HG03469 (cell line): Measurements from ENCODE around the gene MAP4K4.
"Not testable (repeated sequence)": the region's sequence is repeated elsewhere in the genome, so short reads cannot be mapped to it uniquely, and the experiment has no call there.

Source experiments
- ATAC-seq: cut with Tn5 transposase; IDR thresholded peaks from one replicate; pipeline ENCODE4 v1.9.1; 2021; ENCODE audit warnings: mild to moderate bottlenecking, moderate library complexity, moderate number of reproducible peaks; ENCODE audit not compliant: unreplicated experiment

The MAP4K4 gene

GRCh38 chr2:101895819-101896322 lies 198.4 kb downstream of the MAP4K4 start:
- ATAC-seq, result no peak

- no peak for ATAC-seq
Observed at GRCh38 chr2:101897301-101897700, 199.8 kb downstream of the MAP4K4 start.

GRCh38 chr2:101899265-101899664 lies 201.8 kb downstream of the MAP4K4 start:
- ATAC-seq, result no peak

GRCh38 chr2:101899871-101900270 lies 202.4 kb downstream of the MAP4K4 start:
- no peak for ATAC-seq

DNA sequence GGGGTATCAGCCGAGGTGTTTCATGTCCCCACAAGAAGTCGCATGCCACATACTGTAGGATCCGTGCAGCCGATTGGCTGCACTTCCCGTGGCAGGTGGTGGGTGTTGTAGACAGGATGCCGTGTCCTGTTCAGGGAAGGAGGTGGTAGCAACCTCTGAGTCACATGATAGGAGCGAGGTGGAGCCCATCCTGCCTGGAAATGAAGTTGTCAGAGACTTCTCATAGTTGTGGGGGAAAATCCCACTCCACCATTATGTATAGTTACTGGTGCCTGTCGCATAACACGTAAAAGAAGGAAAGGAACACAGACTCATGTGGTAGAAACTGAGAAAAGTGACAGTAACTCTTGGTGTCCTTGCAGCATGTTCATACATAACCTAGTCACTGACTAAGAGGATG lies 202.9 kb downstream of the MAP4K4 start:
- no peak for ATAC-seq

DNA sequence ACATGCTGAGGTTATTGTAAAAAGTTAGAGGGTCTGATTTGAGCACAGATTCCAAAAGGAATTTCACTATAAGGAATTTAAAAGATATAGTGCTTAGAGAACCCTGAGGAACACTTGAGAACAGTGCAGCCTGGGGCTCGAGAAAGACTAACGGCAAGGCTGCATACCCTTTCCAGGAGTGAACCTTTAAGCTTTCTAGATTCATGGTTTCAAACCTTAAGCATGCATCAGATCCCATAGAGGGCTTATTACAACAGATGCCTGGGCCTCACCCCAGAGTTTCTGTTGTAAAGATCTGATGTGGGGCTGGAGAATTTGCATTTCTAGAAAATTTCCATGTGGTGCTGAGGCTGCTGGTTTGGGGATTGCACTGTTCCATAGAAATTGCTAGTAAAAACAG lies 203.7 kb downstream of the MAP4K4 start:
- ATAC-seq, result no peak

GRCh38 chr2:101902169-101902568 lies 204.7 kb downstream of the MAP4K4 start:
- no peak for ATAC-seq

- ATAC-seq, result no peak
Observed at GRCh38 chr2:101904916-101905315, 207.4 kb downstream of the MAP4K4 start.

DNA sequence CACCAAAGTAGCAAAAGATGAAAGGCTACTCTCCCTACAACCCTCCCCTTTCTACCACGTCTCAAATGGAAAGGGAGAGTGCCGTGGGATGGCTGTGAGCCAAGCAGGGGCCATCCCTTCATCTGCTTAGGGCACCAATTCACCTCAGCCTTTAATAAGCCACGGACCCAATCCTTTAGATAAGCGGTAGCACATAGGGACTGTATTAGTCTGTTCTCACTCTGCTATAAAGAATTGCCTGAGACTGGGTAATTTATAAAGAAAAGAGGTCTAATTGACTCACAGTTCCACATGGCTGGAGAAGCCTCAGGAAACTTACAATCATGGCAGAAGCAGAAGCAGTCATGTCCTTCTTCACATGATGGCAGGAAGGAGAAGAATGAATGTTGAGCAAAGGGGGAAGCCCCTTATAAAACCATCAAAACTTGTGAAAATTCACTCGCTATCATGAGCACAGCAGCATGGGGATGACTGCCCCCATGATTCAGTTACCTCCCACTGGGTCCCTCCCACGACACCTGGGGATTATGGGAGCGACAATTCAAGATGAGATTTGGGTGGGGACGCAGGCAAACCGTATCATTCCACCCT lies 208.3 kb downstream of the MAP4K4 start:
- ATAC-seq, result no peak

- ATAC-seq, result no peak
Observed at GRCh38 chr2:101909760-101910159, 212.3 kb downstream of the MAP4K4 start.

DNA sequence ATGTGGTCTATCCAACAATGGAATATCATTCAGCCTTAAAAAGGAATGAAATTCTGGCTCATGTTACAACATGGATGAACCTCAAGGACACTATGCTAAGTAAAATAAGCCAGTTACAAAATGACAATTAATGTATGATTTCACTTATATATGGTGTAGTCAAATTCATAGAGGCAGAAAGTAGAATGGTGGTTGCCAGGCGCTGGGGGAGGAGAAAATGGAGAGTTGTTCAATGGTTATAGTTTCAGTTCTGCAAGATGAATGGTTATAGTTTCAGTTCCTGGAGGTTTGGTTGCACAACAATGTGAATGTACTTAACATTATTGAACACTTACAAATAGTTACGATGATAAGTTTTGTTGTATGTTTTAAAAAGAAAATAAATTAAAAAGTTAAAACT lies 215.0 kb downstream of the MAP4K4 start:
- ATAC-seq, result peak; percentile 94

- peak; percentile 60 for ATAC-seq
Observed at GRCh38 chr2:101921319-101921952, 223.9 kb downstream of the MAP4K4 start.

GRCh38 chr2:101921953-101922325 lies 224.4 kb downstream of the MAP4K4 start:
- ATAC-seq, result no peak

DNA sequence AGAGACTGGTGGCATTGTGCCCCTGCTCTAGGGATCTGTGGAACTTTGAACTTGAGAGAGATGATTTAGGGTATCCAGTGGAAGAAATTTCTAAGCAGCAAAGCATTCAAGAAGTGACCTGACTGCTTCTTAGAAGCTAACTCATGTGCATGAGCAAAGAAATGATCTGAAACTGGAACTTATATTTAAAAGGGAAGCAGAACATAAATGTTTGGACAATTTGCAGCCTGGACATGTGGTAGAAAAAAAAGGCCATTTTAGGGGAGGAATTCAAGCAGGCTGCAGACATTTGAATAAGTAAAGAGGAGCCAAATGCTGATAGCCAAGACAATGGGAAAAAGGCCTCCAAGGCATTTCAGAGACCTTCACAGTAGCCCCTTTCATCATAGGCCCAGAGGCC lies 226.8 kb downstream of the MAP4K4 start:
- not testable (repeated sequence) for ATAC-seq

DNA sequence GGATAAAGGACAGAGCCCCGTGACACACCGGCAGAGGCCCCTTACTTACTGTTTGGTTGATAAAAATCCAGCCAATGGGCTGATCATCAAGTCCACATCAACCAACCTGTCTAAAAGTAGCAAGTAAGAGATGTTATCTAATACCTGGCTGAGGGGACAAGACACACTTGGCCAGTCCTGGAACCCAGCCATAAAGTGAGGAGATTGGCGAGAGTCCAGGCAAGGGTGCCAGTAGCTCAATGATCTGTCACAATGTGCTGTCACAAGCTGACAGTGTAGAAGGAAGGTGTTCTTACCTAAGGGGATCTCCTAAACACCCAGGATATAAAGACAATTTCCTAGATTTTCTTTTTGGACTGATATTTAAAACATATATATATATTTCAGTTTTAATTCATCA lies 232.5 kb downstream of the MAP4K4 start:
- ATAC-seq, result no peak

GRCh38 chr2:101930847-101931246 lies 233.3 kb downstream of the MAP4K4 start:
- no peak for ATAC-seq

GRCh38 chr2:101931402-101931801 lies 233.9 kb downstream of the MAP4K4 start:
- ATAC-seq, result no peak

GRCh38 chr2:101935764-101936163 lies 238.3 kb downstream of the MAP4K4 start:
- not testable (repeated sequence) for ATAC-seq

GRCh38 chr2:101942851-101943250 lies 245.3 kb downstream of the MAP4K4 start:
- ATAC-seq, result no peak
